Hepatic stellate cell (primary cell): ENCODE data around the gene MYL11.
"Not testable (repeated sequence)": the region's sequence is repeated elsewhere in the genome, so short reads cannot be mapped to it uniquely, and the experiment has no call there.

Source experiments
- DNase-seq: peaks from one replicate; pipeline ENCODE4 v3.0.0; 2011; ENCODE audit warnings: low spot score

MYL11 gene, protein sequence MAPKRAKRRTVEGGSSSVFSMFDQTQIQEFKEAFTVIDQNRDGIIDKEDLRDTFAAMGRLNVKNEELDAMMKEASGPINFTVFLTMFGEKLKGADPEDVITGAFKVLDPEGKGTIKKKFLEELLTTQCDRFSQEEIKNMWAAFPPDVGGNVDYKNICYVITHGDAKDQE

DNA sequence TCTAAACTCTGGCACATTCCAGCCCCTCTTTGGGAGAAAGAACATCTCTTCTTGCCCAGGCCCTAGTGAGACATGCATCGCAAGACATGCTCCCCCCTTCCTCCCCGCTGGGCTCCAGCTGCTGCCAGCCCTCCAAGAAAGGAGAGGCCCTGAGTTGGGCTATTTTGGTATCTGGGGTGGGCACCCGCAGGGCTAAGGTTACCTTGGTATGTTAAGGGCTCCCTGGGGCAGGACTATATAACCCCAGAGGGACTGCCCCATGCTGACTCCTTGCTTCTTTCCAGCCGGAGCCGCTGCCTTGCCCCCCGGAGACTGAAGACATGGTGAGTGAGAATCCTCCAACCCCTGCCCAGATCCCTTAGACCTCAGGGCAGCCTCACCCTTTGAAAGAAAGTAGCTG lies at the start of gene MYL11:
Gene MYL11, plus strand, starts transcription at position 265 of the 400 bp plus-strand sequence. Its CDS starts 56 bp downstream, at position 321.
- no peak for DNase-seq

DNA sequence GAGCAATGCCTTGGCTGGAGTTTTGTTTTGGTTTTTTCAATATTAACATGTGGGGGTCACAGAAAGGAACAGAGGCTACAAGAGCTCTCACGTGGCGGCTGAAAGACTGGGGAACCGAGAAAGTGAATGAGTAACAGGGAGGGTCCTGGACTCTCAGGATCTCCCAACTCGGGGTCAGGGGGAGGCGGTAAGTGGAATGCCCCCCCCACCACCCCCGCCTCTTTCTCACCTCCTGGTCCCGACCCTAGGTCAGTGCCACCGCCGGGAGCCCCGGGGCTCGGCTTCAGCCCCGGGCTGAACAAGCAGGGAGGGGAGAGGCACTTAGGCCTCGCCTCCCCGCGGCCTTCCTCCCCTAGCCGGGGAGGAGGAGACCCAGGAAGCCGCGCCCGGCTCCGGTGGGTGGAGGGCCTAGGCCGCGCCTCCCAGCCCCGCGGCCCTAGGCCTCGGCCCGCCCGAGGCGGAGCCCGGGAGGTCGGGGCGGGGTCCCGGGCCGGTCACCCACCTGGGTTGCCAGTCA lies 40.1 kb upstream of the MYL11 start:
- peak; percentile 57 for DNase-seq

DNA sequence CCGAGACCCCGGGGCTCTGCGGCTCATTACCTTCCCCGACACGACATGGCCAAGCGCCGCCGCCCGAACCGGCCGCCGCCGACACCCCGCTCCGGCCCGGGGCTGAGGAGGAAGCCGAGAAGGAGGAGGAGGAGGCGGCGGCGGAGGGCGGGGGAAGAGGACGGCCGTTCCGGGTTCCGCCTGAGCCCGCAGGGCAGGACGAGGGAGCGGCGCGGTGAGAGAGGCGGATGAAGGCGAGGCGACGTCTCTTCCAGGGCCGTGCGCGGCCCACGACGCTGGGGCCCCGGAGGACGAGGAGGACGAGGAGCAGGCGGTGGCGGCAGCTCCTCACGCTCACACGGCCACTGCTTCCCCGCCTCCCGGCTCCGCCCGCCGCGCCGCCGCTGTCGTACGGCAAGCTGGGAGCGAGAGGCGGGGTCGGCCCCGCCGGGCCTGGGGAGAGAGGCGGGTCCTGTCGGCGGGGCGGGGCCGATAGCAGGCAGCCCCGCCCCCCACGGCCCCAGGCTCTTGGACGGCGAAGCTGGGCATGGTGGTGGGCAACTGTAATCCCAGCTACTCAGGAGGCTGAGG lies 39.5 kb upstream of the MYL11 start:
- DNase-seq: peak; percentile 51

DNA sequence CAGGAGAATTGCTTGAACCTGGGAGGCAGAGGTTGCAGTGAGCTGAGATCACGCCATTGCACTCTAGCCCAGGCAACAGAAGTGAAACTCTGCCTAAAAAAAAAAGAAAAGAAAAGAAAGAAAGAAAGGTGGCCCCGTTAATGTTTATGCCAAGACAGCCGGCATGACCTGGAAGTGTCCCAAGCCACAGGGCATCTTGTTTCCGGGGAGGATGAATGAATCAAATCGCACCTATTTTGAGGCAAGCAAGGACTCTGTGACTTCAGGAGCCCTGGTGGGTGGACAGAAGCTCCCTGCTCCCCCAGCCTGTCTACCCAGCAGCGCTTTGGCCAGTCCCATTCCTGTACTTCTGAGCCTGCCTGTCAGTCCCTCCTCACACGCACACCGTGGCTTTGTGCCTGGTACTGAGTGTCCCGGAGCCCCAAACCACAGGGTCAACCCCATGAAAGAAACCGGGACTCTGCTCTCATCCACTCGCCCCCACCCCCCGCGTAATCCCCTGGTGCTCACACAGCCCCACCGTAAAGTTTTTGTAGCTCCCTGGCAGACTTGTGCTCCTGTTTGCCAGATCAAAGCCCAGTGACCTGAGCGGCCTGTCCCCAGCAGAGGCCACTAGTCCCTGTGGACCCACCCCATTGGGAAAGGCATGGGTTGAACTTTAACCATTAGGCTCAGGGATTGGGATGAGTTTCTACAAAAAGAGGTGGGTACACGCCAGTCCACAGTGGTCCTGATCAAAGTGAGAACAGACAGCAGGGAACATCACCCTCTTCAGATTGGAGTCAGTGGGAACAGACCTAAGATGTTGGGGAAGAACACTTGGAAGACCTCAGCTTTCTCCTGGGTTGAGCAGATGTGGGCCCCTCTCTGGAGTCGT lies 38.8 kb upstream of the MYL11 start:
- no peak for DNase-seq

DNA sequence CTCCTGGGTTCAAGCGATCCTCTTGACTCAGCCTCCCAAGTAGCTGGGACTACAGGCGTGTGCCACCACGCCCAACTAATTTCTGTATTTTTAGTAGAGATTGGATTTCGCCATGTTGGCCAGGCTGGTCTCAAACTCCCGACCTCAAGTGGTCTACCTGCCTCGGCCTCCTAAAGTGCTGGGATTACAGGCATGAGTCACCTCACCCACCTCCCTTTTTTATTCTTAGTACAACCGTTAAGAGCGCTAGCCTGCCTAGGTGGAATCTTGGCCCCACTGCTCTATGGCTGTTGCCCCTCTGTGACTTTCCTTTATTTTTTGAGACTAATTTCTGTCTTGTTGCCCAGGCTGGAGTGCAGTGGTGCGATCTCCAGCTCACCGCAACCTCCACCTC lies 36.6 kb upstream of the MYL11 start:
- DNase-seq: not testable (repeated sequence)

DNA sequence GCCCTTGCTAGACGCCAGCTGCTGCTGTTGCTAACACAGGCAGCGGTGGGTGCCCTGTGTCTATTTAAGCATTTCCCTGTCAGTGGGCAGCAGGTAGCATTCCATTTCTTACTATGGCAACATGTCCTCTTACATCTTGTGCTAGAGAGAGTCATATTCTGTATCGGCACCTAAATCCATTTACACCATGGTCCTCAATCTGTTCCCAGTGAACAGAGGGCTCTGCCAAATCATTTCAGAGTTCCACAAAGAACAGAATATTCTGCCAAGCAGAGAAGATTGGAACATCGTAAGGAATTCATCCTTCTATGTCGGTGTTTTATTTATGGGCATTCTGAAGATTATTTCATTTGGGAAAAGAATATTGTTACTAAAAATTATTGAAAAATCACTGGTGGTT lies 35.9 kb upstream of the MYL11 start:
- DNase-seq: not testable (repeated sequence)

DNA sequence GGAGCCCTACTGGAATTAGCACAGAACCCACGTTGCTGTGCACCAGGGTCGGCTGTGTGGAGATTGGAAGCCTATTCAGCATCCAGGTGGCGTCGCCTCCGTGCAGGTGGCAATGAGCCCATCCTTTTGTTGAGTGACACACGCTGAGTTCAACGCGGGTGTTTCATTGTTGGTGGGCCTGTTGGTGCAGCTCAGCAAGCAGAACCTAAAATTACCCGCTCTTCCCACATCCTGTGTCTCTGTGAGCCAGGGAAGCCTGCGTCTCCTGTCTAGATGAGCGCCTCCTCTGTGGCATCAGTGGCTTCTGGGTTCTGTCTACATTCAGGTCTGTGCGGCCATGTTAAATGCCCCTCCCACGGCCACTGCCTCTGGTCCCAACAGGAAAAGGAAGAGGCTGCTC lies 34.0 kb upstream of the MYL11 start:
- DNase-seq: no peak

DNA sequence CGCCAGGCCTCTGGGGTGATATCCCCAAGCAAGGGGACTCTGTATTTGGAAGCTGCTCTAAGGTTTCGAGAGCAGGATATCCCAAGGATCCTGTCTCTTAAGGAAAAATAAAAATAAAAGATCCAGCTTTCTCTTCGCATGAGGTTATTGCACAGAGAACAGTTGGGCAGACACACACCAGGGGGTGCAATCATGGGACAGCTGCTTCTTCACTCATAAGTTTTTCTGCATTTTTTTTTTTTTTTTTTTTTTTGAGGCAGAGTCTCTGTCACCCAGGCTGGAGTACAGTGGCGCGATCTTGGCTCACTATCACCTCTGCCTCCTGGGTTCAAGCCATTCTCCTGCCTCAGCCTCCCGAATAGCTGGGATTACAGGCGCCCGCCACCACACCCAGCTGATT lies 32.6 kb upstream of the MYL11 start:
- not testable (repeated sequence) for DNase-seq

DNA sequence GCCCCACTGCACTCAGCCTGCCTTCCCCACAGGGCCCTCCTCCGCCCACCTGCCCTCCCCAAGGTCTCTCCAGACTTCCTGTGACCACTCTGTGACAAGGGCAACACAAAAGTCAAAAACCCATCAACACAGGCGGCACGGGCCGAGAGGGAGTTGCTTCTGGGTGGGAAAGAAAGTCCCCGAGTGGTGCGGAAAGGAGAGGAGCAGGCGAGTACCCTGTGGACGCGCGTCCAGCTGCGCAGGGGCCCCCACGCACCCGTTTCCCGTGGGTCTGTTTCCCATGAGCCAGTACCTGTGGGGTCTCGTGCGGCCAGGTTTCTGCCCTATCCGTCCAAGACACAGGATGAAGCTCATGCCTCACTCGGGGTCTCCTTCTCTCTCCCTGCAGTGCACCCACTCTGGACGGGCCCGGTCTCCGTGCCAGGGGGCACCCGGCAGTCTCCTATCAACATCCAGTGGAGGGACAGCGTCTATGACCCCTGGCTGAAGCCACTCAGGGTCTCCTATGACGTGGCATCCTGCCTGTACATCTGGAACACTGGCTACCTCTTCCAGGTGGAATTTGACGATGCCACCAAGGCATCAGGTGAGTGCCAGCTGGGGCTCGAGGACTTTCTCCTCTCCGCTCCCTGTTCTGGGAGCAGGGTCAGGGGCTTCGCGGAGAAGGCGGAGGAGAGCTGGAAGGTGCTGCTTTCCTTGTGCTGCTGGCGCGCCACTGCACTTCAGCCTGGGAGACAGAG lies 31.7 kb upstream of the MYL11 start:
- no peak for DNase-seq

DNA sequence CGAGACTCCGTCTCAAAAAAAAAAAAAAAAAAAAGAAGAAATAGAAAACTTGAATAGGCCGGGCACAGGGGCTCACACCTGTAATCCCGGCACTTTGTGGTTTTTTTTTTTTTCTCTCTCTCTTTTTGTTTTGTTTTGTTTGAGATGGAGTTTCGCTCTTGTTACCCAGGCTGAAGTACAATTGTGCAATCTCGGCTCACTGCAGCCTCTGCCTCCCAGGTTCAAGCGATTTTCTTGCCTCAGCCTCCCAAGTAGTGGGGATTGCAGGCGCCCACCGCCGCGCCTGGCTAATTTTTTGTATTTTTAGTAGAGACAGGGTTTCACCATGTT lies 31.1 kb upstream of the MYL11 start:
- DNase-seq: not testable (repeated sequence)

DNA sequence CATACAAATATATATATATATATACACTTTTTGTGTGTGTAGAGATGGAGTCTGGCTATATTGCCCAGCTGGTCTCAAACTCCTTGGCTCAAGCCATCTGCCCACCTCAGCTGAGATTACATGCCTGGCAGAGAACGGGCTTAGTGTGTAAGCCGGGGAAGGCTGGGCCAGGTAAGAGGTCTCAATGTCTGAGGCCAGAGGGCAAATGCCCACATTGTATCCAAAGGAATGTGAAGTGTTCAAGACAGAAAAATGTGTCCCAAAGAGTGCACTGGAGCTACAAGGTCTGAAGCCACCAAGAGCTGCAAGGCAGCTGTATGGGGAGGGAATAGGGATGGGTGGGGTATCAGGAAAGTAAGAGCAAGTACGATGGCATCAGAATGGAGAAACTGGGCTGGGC lies 28.3 kb upstream of the MYL11 start:
- DNase-seq: no peak

DNA sequence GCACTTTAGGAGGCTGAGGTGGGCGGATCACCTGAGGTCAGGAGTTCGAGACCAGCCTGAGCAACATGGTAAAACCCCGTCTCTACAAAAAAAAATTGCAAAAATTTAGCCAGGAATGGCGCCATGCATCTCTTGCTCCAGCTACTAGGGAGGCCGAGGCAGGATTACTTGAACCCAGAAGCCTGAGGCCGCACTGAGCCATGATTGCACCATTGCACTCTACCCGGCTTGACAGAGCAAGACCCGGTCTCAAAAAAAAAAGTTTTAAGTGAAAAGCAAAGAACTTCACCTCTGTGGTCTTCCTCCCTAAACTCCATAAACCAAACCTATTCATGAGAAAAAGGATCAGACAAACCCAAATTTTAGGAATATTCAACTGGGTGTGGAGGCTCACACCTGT lies 26.5 kb upstream of the MYL11 start:
- DNase-seq: no peak

DNA sequence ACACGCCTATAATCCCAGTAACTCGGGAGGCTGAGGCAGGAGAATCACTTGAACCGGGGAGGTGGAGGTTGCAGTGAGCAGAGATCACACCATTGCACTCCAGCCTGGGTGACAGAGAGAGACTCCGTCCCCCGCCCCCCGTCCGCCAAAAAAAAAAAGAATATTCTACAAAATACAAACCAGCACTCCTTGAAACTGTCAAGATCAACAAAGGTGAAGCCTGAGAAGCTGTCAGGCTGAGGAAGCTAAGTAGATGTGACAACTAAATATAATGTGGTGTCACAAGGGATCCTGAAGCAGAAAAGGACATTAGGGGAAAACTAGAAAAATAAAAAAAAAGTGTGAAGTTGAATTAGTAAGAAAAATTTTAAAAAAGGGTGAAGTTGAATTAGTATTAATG lies 25.7 kb upstream of the MYL11 start:
- DNase-seq: no peak

DNA sequence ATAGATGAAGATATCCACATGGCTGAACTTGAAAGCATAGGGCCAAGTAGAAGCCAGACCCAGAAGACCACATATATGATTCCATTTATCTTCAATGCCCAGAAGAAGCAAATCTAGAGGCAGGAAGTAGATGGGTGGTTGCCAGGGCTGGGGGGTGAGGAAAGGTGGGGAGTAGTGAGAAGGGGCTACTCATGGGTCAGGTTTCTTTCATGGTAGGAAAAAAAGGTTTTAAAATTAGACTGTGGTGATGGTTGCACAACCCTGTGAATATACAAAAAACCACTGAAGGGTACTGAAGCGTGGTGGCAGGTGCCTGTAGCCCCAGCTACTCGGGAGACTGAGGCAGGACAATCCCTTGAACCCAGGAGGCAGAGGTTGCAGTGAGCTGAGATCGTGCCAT lies 24.9 kb upstream of the MYL11 start:
- no peak for DNase-seq

DNA sequence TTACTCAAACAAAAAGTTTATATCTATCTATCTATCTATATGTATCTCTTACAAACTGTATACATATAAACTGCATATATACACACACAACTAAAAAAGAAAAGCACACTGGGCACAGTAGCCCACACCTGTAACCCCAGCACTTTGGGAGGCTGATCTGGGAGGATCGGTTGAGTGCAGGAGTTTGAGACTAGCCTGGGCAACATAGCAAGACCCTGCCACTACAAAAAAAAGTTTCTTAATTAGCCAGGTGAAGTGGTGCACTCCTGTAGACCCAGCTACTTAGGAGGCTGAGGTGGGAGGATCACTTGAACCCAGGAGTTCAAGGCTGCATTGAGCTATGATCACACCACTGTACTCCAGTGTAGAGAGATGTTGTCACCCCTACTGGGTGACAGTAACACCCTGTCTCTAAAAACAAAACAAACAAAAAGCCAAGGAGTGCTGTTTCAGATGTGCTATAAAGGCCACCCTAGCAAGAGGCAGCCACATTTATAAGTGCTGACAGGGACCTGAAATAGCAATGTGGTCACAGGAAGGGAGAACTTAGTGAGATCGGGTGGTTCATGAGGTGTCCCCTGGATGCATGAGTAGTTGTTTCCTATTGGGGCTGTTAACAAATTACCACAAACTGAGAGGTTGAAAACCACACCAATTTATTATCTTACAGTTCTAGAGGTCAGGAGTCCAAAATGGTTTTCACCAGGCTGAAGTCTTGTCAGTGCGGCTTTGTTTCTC lies 24.3 kb upstream of the MYL11 start:
- DNase-seq: no peak

DNA sequence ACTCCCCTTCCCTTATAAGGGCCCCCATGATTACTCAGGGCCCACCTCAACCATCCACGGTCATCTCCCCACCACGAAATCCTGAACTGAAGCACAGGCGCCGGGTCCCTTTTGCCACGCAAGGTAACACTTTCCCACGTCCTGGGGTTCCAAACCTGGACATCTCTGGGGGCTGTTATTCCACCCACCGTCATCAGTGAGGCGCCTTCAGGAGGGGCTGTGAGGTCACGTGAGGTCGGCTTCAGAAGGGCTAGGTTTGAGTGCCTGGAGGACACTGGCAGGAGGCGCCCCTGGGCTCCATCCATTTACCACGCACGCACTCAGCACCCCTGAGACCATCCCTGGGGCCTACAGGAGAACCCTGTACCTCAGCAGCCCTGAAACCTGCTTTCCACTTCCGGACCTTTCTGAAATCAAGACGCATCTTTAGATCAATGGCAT lies 23.6 kb upstream of the MYL11 start:
- DNase-seq: no peak

DNA sequence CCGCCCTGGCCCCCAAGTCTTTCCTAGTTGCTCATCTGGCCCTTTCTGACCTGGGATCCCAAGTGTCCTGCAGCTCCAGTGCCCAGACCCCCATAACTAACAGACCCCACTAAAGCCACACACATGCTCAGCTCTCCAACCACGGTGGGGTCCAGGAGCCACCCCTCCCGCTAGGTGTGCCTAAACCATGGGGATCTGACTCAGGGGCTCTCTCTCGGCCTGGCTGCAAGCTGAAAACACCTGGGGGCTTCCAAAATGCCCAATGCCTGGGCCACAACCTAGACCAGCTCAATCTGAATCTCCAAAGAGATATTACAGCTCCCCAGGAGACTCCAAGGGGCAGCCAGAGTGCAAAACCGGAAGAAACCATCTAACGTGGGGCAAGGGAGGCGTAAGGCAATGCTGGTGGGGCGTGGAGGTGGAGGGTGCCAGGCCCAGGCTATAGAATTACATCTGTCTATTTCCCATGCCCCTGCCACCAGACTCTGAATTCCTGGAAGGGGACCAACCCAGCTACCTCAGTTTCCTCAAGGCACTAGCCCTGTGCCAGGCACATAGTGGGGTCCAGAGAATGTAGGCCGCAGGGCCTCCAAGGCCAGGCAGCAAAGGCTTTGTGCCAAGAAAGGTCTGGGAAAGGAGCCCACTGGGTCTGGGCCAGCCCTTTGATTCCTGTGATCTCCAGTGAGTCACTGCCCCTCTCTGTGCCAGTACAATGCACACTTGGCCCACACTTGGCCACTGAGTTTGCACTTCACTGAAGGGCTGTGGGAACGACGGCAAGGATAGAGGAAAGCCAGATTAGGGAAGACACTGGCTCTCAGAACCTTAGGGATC lies 22.8 kb upstream of the MYL11 start:
- DNase-seq: peak; percentile 58

DNA sequence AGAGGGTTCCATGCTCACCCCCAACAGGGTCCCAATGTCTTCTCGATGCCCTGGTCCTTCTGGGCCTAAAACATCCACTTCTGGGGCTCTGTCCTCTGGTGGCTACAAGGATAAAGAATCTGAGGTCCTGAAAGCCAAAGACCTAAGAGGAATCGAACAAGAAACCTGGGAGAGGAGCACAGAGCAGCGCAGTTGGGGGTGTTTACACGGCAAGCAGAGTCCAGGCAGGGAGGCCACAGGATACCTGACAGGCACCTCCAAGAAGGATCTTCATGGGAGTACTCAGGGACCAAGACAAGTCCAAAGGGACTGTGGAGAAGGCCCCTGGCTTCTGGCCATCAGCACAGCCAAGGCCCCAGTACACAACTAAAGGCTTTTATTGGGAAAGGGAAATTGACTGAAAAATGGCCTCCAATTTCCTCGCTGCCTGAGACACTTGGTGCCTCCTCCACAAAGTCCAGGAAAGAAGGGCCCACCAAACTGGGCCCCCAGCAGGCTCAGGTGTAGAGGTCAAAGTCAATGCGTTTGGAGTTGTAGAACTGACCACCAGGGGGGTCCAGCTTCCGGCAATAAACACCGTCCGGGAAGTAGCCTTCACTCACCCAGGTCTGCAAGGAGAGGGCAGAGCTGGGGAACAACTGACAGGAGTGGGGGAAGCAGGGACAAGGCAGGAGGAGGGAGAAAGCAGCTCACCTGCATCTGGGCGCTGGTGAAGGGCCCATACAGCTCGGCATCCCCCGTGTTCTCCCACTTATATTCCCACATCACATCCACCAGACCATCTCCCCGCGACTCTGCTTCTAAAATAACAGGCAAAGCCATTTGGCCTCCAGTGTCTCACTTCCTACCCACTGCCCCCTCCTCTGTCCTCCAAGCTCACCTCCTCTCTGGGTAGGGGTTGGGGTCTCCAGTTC lies 21.9 kb upstream of the MYL11 start:
- DNase-seq: no peak

DNA sequence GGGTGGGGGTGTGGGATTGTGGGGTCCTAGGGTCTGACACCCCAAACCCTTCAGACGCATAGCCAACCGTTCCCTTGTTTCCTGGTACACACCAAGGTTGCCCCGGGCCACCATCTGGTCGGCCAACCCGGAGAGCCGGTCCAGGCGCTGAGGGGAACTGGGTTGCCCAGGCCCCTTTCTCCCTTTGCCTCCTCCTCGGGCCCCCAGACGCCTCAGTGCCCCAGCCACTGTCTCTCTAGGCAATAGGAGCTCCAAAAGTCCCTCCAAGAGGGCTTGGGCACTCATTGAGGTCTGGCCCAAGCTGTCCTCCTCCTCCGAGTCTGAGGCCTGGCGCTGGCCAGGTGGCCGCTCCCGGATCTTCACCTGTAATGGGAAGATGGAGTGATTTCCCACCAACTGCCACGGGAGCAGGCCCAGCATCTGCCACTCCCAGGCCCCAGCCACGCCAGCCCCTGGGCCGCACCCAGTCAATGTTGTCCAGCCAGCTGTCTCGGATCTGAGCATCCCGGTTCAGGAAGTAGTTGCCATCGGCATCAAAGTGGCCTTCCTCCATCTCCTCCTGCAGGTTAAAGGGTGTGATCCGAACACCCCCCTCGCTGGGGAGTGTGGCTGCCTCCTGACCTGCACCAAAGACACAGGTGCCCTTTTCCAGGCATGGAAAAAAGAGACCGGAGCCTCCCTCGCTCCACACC lies 21.0 kb upstream of the MYL11 start:
- no peak for DNase-seq
